NCI-H1048 (cell line): Measurements from ENCODE around the gene GRB7.
"Not testable (repeated sequence)": the region's sequence is repeated elsewhere in the genome, so short reads cannot be mapped to it uniquely, and the experiment has no call there.

Source experiments
- DNase-seq: peaks from one replicate; lab custom pipeline; 2025; lab: John Stamatoyannopoulos, UW

Gene GRB7

GRCh38 chr17:39709998-39710964, 27.5 kb upstream of the GRB7 start:
- DNase-seq = no peak

GRCh38 chr17:39711071-39711470, 26.7 kb upstream of the GRB7 start:
- DNase-seq = not testable (repeated sequence)

- no peak for DNase-seq
These were observed 25.9 kb upstream of the GRB7 start for GRCh38 chr17:39711851-39712250.

- DNase-seq = no peak
These were observed 23.5 kb upstream of the GRB7 start for GRCh38 chr17:39714234-39714633.

GRCh38 chr17:39715375-39716072, 22.2 kb upstream of the GRB7 start:
- DNase-seq = no peak

- DNase-seq = no peak
These were observed 21.5 kb upstream of the GRB7 start for GRCh38 chr17:39716073-39716818.

GRCh38 chr17:39716879-39717536, 20.7 kb upstream of the GRB7 start:
- no peak for DNase-seq

GRCh38 chr17:39717660-39718059, 20.1 kb upstream of the GRB7 start:
- DNase-seq = no peak

GRCh38 chr17:39719563-39720355, 18.0 kb upstream of the GRB7 start:
- no peak for DNase-seq

- DNase-seq = no peak
These were observed 15.6 kb upstream of the GRB7 start for GRCh38 chr17:39722104-39722503.

- no peak for DNase-seq
These were observed 14.5 kb upstream of the GRB7 start for GRCh38 chr17:39722965-39723848.

- no peak for DNase-seq
These were observed 13.0 kb upstream of the GRB7 start for GRCh38 chr17:39724731-39725130.

- not testable (repeated sequence) for DNase-seq
These were observed 11.8 kb upstream of the GRB7 start for GRCh38 chr17:39725923-39726322.

GRCh38 chr17:39726617-39727016, 11.1 kb upstream of the GRB7 start:
- DNase-seq = no peak

- no peak for DNase-seq
These were observed 10.2 kb upstream of the GRB7 start for GRCh38 chr17:39727556-39727955.

GRCh38 chr17:39729280-39729851, 8.4 kb upstream of the GRB7 start:
- no peak for DNase-seq

- DNase-seq = no peak
These were observed 7.4 kb upstream of the GRB7 start, which contains the start of gene MIEN1 for GRCh38 chr17:39730095-39730921. Gene MIEN1, minus strand, starts transcription at chr17:39730532. Its CDS starts 37 bp downstream, at chr17:39730495.

GRCh38 chr17:39732586-39732985, 5.2 kb upstream of the GRB7 start:
- no peak for DNase-seq

- DNase-seq = no peak
These were observed 1.9 kb upstream of the GRB7 start for GRCh38 chr17:39735882-39736281.
